MM.1S (cell line): ENCODE data around the gene DNAJC3.
"Not testable (repeated sequence)": the region's sequence is repeated elsewhere in the genome, so short reads cannot be mapped to it uniquely, and the experiment has no call there.

Source experiments
- DNase-seq: peaks from one replicate; pipeline ENCODE4 v3.0.0-alpha.2; 2015
- H2AFZ ChIP-seq: fragments of 300-600 bp; sonication (generic); 2 replicates; pipeline ENCODE4 v1.6.0; 2016; ENCODE audit warnings: antibody characterized with exemption, low read length
- H3F3A ChIP-seq: fragments of 300-600 bp; sonication (generic); 2 replicates; pipeline ENCODE4 v1.6.1; 2016; ENCODE audit warnings: mild to moderate bottlenecking, antibody characterized with exemption, low read length, moderate library complexity, mixed read lengths; ENCODE audit not compliant: insufficient read depth
- H3K27ac ChIP-seq: fragments of 300-600 bp; sonication (generic); 2 replicates; pipeline ENCODE4 v1.5.1; 2016; ENCODE audit warnings: mild to moderate bottlenecking, low read length
- H3K27me3 ChIP-seq: fragments of 300-600 bp; sonication (generic); replicated peaks from 2 replicates; pipeline ENCODE4 v1.6.0; 2016; ENCODE audit warnings: low read length; ENCODE audit not compliant: insufficient read depth
- H3K36me3 ChIP-seq: fragments of 300-600 bp; sonication (generic); replicated peaks from 2 replicates; pipeline ENCODE4 v1.6.1; 2016; ENCODE audit warnings: mild to moderate bottlenecking, low read length, mixed read lengths; ENCODE audit not compliant: insufficient read depth
- H3K4me1 ChIP-seq: fragments of 300-600 bp; sonication (generic); 2 replicates; pipeline ENCODE4 v1.6.1; 2016; ENCODE audit warnings: low read length, mixed read lengths
- H3K4me2 ChIP-seq: fragments of 300-600 bp; sonication (generic); 2 replicates; pipeline ENCODE4 v1.6.0; 2016; ENCODE audit warnings: low read depth, low read length
- H3K4me3 ChIP-seq: fragments of 300-600 bp; sonication (generic); 2 replicates; pipeline ENCODE4 v1.5.1; 2016; ENCODE audit warnings: low read length, mixed read lengths
- H3K79me2 ChIP-seq: fragments of 300-600 bp; sonication (generic); 2 replicates; pipeline ENCODE4 v1.6.1; 2016; ENCODE audit warnings: mixed run types, low read length, mixed read lengths
- H3K9ac ChIP-seq: fragments of 300-600 bp; sonication (generic); 2 replicates; pipeline ENCODE4 v1.6.1; 2016; ENCODE audit warnings: low read length, mixed read lengths
- H3K9me2 ChIP-seq: fragments of 300-600 bp; sonication (generic); replicated peaks from 2 replicates; pipeline ENCODE4 v1.6.1; 2016; ENCODE audit warnings: mild to moderate bottlenecking, low read length, mixed read lengths; ENCODE audit not compliant: insufficient read depth
- H3K9me3 ChIP-seq: fragments of 300-600 bp; sonication (generic); replicated peaks from 2 replicates; pipeline ENCODE4 v1.6.1; 2016; ENCODE audit warnings: mild to moderate bottlenecking, low read length, mixed read lengths; ENCODE audit not compliant: insufficient read depth
- H4K20me1 ChIP-seq: fragments of 300-600 bp; sonication (generic); 2 replicates; pipeline ENCODE4 v1.6.1; 2016; ENCODE audit warnings: mild to moderate bottlenecking, low read length, moderate library complexity, mixed read lengths; ENCODE audit not compliant: insufficient read depth
- CTCF ChIP-seq: fragments of 300-600 bp; sonication (generic); IDR thresholded peaks from 2 replicates; pipeline ENCODE4 v1.5.1; 2016; ENCODE audit warnings: antibody characterized with exemption, low read length, mixed read lengths
- EZH2 ChIP-seq: fragments of 300-600 bp; sonication (generic); optimal IDR thresholded peaks from 2 replicates; pipeline ENCODE3; 2017; ENCODE audit warnings: low read depth, mild to moderate bottlenecking, antibody characterized with exemption, low read length, mixed read lengths
- EZH2phosphoT487 ChIP-seq: fragments of 300-600 bp; sonication (generic); IDR thresholded peaks from 2 replicates; pipeline ENCODE4 v1.6.1; 2018; ENCODE audit warnings: antibody characterized with exemption, low read length

DNAJC3 gene

GRCh38 chr13:95771905-95772304, 95.0 kb downstream of the DNAJC3 start:
- TF ChIP-seq EZH2phosphoT487: no peak
- no peak for TF ChIP-seq EZH2
- no peak for TF ChIP-seq CTCF
- H4K20me1 ChIP-seq: no peaks in the 10 kb centered on the region

GRCh38 chr13:95779522-95779921, 102.6 kb downstream of the DNAJC3 start:
- H3F3A ChIP-seq: no peaks in the 10 kb centered on the region
- H3K36me3 ChIP-seq: 0 out of 2 replicates have a peak, but pooled peaks cover 3% of the 10 kb centered on the region
- no peaks in the 10 kb centered on the region for H3K9me3 ChIP-seq
- no peaks in the 10 kb centered on the region for H3K9me2 ChIP-seq
- H3K4me1 ChIP-seq: no peaks in the 10 kb centered on the region
- no peak overlapping the region for H2AFZ ChIP-seq
- 0 out of 2 replicates have a peak, but pooled peaks cover 3% of the 10 kb centered on the region for H3K79me2 ChIP-seq
- H3K4me3 ChIP-seq: no peak overlapping the region
- DNase-seq: no peak
- H3K27ac ChIP-seq: no peak overlapping the region
- H3K9ac ChIP-seq: no peak overlapping the region
- no peaks in the 10 kb centered on the region for H4K20me1 ChIP-seq
- TF ChIP-seq EZH2phosphoT487: no peak
- no peak for TF ChIP-seq CTCF
- TF ChIP-seq EZH2: no peak
- H3K4me2 ChIP-seq: no peak overlapping the region
- no peaks in the 10 kb centered on the region for H3K27me3 ChIP-seq

More at GRCh38 chr13:95771905-95772304, 95.0 kb downstream of the DNAJC3 start:
- Histone ChIP-seq H3K9me2 (no peaks in the 10 kb centered on the region), H3K27me3 (no peaks in the 10 kb centered on the region), H3K9ac (no peak overlapping the region), H3K9me3 (no peaks in the 10 kb centered on the region), H3K79me2 (0 out of 2 replicates have a peak, but pooled peaks cover 6% of the 10 kb centered on the region), H3K4me1 (peaks cover 16% of the 10 kb centered on the region), H3K27ac (no peak overlapping the region), H3F3A (no peaks in the 10 kb centered on the region), H2AFZ (no peak overlapping the region), H3K36me3 (no peaks in the 10 kb centered on the region), H3K4me2 (no peak overlapping the region), H3K4me3 (no peak overlapping the region)
- DNase-seq: no peak

- TF ChIP-seq EZH2: no peak
- Histone ChIP-seq H3K4me3 (no peak overlapping the region), H3K4me2 (no peak overlapping the region), H3K36me3 (0 out of 2 replicates have a peak, but pooled peaks cover 3% of the 10 kb centered on the region), H3F3A (no peaks in the 10 kb centered on the region), H3K9me2 (no peaks in the 10 kb centered on the region), H3K27me3 (no peaks in the 10 kb centered on the region), H3K9ac (no peak overlapping the region), H3K27ac (no peak overlapping the region), H3K79me2 (no peaks in the 10 kb centered on the region), H2AFZ (no peak overlapping the region), H3K4me1 (no peaks in the 10 kb centered on the region), H3K9me3 (no peaks in the 10 kb centered on the region), H4K20me1 (no peaks in the 10 kb centered on the region)
- no peak for DNase-seq
Measured at GRCh38 chr13:95781016-95781415, 104.1 kb downstream of the DNAJC3 start.

- H3F3A ChIP-seq, H3K27ac ChIP-seq, DNase-seq, H3K4me1 ChIP-seq, H3K9me3 ChIP-seq, H3K4me2 ChIP-seq, H3K36me3 ChIP-seq, H3K4me3 ChIP-seq, H3K27me3 ChIP-seq, H3K9me2 ChIP-seq, H3K9ac ChIP-seq, H3K79me2 ChIP-seq, H2AFZ ChIP-seq, H4K20me1 ChIP-seq: not testable (repeated sequence)
Measured at GRCh38 chr13:95781940-95782339, 105.0 kb downstream of the DNAJC3 start.
